RCC 7860 (cell line): ENCODE data around the gene RSPH9.

Experiments
- DNase-seq: peaks from one replicate; pipeline ENCODE4 v3.0.0-alpha.2; 2015; ENCODE audit warnings: low spot score
- FAIRE-seq: peaks from 2 replicates; lab custom pipeline; 2012; peaks lifted over from hg19 to GRCh38; lab: Jason Lieb, UNC

The RSPH9 gene

GRCh38 chr6:43707767-43708166, 62.9 kb downstream of the RSPH9 start:
- FAIRE-seq (no peak), DNase-seq (no peak)

- DNase-seq = no peak
- no peak for FAIRE-seq
Measured at GRCh38 chr6:43708860-43709653, 64.2 kb downstream of the RSPH9 start.

- DNase-seq (no peak), FAIRE-seq (no peak)
Measured at GRCh38 chr6:43709654-43710303, 64.9 kb downstream of the RSPH9 start.

- DNase-seq = no peak
- no peak for FAIRE-seq
Measured at GRCh38 chr6:43710576-43710975, 65.7 kb downstream of the RSPH9 start.

DNA sequence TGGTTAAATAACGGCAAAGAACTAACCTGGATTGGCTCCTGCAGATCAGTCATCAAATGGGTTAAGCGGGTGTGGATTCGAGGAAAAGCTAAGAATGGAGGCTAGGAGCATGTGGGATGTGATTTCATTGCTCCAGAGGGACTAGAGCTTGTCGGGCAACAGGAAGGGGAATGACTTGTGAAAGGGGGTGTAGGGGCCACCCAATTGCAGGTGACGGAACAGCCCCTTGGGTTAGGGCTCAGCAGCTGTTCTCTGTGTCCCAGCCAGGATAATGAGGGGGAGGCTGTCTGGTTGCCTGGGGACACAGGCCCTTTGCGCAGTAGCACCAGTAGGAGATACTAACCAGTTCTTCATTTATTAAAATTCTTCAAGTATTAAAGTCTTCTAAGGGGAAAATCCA, 67.7 kb downstream of the RSPH9 start:
- DNase-seq = no peak
- FAIRE-seq = no peak

DNA sequence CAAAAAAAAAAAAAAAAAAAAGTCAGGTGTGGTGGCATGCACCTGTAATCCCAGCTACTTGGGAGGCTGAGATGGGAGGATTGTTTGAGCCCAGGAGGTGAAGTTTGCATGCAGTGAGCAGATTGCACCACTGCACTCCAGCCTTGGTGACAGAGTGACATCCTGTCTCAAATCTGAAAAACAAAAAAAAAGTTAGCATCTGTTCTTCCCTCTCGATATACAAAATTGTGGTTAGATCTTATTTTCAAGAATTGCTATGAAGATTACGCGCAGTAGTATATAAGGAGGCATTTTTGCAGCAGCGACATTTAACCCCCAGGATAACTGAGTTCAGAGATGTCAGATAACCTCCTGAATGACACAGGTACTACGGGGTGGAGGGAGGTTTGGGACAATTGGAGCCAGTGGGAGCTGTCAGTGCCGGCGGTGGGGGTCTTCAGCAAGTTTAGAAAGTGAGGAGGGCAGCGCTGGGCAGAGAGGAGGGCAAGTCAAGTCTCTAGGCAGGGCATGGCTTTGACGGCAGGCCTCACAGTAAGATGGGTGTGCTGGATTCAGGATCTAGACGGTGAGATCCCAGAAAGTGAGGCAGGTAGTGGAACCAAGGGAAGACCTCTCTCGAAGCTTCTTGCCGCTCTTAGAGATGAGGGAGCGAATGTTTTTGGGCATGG, 68.9 kb downstream of the RSPH9 start:
- FAIRE-seq = no peak
- no peak for DNase-seq

- FAIRE-seq = no peak
- no peak for DNase-seq
Measured at GRCh38 chr6:43714311-43715055, 69.6 kb downstream of the RSPH9 start.

- DNase-seq = no peak
- no peak for FAIRE-seq
Measured at GRCh38 chr6:43715056-43715788, 70.4 kb downstream of the RSPH9 start.

DNA sequence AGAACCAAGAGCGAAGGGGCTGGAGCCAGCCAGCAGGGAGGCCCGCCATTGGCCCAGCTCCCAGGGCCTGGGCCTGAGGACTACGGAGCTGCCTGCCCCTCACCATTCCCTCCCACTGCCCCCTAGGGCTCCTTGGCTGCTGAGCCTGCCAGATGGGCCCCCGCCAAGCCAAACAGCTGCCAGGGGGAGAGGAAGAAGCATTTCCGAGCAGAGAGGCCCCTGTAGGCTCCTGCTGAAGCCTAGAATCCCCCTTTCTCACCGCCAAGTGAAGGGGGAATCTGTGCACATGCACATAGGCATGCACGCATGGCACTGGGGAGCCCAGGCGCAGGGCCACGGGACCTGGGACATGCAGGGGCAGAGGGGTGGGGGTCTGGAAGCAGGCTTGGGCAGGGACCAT, 71.3 kb downstream of the RSPH9 start:
- DNase-seq = no peak
- FAIRE-seq = no peak

DNA sequence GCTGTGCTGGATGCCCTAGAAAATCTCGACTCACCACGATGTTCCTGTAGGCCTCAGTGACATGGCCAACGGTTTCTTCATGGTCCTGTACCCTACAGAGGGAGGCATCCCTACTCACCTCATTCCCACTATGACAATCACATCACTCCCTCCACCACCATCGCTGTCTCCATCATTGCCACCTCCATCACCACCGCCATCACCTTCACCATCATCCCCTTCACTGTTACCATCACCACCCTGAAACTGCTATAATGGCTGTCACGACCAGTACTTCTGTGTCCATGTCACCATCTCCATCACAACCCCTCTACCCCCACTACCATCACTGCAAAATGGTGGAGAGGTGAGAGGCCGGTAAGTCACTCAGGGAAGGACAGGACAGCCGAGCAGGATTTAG, 72.6 kb downstream of the RSPH9 start:
- FAIRE-seq = no peak
- DNase-seq = no peak

GRCh38 chr6:43717822-43718221, 73.0 kb downstream of the RSPH9 start:
- FAIRE-seq (no peak), DNase-seq (no peak)

DNA sequence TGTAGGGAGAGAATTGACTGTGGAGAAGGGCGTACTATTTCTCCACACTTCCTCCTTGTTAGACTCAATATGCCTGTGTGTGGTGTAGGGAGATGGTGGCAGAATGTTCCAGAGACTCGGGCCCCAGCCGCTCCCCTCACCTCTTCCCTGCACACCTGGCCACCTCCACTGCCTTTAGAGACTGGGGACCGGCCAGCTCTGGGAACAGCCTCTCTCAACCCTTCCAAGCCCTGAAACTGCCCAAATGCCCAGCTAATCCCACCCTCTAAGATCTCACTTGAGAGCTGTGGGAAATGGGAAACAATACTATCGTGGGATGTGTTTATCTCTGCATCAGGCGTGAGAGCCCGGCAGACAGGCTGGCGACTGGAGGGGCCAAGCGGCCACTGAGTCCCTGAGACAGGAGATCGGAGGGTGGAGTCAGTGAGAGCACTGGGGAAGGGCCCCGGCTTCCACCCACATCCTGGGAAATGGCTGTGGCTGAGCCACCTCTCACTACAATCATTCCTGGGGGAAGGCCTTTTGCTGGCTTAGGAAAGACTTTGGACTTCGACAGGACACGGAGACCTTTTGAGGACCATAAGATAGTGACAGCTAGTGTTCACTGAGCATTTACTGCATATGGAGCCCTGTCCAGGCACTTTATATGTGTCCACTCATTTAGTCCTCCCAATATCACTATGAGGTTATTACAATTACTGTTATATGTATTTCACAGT, 73.7 kb downstream of the RSPH9 start:
- FAIRE-seq = no peak
- no peak for DNase-seq

DNA sequence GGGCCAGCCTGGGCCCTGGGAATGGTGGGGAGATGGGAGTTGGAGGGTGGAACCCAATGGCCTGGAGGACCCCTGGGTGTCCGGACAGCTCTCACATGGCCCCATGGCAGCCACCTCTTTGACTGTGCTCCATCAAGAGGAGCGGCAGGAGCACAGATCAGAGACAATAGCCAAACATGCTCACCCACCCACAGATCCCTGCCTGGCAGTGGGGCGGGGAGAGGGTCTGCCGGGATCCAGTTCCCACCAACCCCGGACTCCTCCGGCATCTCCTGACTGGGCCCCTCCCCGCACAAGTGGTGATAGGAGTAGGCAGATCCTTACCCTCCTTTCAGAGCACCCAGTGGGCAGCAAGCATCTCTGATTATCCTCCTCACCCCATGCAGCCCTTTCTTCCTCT, 74.7 kb downstream of the RSPH9 start:
- no peak for DNase-seq
- no peak for FAIRE-seq

DNA sequence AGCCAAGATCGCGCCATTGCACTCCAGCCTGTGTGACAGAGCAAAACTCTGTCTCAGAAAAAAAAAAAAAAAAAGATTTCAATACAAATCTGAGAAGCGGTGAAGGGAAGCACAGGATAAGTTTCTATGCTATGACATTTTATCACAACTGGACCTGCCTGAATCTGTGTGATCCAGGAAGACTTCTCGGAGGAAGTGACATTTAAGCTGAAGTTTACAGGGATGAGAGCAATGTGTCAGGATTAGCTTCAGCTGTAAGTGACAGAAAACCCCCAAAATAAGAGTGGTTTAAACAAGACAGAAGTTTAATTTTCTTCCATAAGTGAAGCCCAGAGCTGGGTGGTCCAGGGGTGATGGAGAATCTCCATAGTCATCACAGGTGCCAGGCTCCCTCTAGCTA, 76.2 kb downstream of the RSPH9 start:
- no peak for DNase-seq
- FAIRE-seq = no peak
